DND-41 (cell line): ENCODE data around the gene MAP3K5.

Experiments used
- ATAC-seq: fragments of 200-7000 bp; cut with Tn5 transposase; 3 replicates; pipeline ENCODE4 v1.9.1; 2021; ENCODE audit warnings: low read depth; ENCODE audit not compliant: insufficient read depth
- DNase-seq: peaks from one replicate; pipeline ENCODE4 v3.0.0-alpha.2; 2020
- H2AFZ ChIP-seq: 2 replicates; pipeline ENCODE4 v1.6.0; 2012; ENCODE audit warnings: low read depth, low read length
- H3K27ac ChIP-seq: 2 replicates; pipeline ENCODE4 v1.5.1; 2012; ENCODE audit warnings: low read length, inconsistent platforms
- H3K27me3 ChIP-seq: fragments of 200-600 bp; sonication (generic); 2 replicates; pipeline ENCODE4 v1.6.0; 2012; ENCODE audit warnings: low read length, mild to moderate bottlenecking, inconsistent platforms; ENCODE audit not compliant: insufficient read depth, poor library complexity
- H3K36me3 ChIP-seq: 2 replicates; pipeline ENCODE4 v1.5.1; 2012; ENCODE audit warnings: low read length, inconsistent platforms; ENCODE audit not compliant: insufficient read depth
- H3K4me1 ChIP-seq: 2 replicates; pipeline ENCODE4 v1.5.1; 2012; ENCODE audit warnings: mild to moderate bottlenecking, low read length; ENCODE audit not compliant: insufficient read depth
- H3K4me2 ChIP-seq: 2 replicates; pipeline ENCODE4 v1.6.0; 2012; ENCODE audit warnings: mild to moderate bottlenecking, moderate library complexity, low read length, inconsistent platforms; ENCODE audit not compliant: insufficient read depth
- H3K4me3 ChIP-seq, 2 experiments: fragments of 200-600 bp in 1 of 2; shearing (Covaris generic) in 1 of 2; 2 replicates each; pipeline ENCODE4 v1.5.1; 2012 to 2016; ENCODE audit warnings: inconsistent platforms in 2 of 2, low read length in 2 of 2, mild to moderate bottlenecking in 2 of 2, low read depth in 1 of 2, moderate library complexity in 1 of 2
- H3K79me2 ChIP-seq: 2 replicates; pipeline ENCODE4 v1.6.0; 2012; ENCODE audit warnings: low read length, inconsistent platforms; ENCODE audit not compliant: insufficient read depth
- H3K9ac ChIP-seq: 2 replicates; pipeline ENCODE4 v1.6.0; 2012; ENCODE audit warnings: low read depth, mild to moderate bottlenecking, inconsistent platforms, low read length, moderate library complexity
- H3K9me3 ChIP-seq: 2 replicates; pipeline ENCODE4 v1.5.1; 2012; ENCODE audit warnings: low read length, moderate library complexity, mild to moderate bottlenecking, inconsistent platforms; ENCODE audit not compliant: insufficient read depth, severe bottlenecking
- H4K20me1 ChIP-seq: 2 replicates; pipeline ENCODE4 v1.6.0; 2012; ENCODE audit warnings: low read length; ENCODE audit not compliant: insufficient read depth
- CTCF ChIP-seq: IDR thresholded peaks from 2 replicates; pipeline ENCODE4 v1.5.1; 2012; ENCODE audit warnings: borderline replicate concordance, low read length, moderate library complexity, mild to moderate bottlenecking; ENCODE audit not compliant: poor library complexity, severe bottlenecking; ENCODE audit errors: extremely low read depth
- EZH2 ChIP-seq: IDR thresholded peaks from 3 replicates; pipeline ENCODE4 v1.6.1; 2012; ENCODE audit warnings: borderline replicate concordance, low read depth, mild to moderate bottlenecking, moderate library complexity, low read length, inconsistent platforms; ENCODE audit not compliant: severe bottlenecking

Gene MAP3K5

DNA sequence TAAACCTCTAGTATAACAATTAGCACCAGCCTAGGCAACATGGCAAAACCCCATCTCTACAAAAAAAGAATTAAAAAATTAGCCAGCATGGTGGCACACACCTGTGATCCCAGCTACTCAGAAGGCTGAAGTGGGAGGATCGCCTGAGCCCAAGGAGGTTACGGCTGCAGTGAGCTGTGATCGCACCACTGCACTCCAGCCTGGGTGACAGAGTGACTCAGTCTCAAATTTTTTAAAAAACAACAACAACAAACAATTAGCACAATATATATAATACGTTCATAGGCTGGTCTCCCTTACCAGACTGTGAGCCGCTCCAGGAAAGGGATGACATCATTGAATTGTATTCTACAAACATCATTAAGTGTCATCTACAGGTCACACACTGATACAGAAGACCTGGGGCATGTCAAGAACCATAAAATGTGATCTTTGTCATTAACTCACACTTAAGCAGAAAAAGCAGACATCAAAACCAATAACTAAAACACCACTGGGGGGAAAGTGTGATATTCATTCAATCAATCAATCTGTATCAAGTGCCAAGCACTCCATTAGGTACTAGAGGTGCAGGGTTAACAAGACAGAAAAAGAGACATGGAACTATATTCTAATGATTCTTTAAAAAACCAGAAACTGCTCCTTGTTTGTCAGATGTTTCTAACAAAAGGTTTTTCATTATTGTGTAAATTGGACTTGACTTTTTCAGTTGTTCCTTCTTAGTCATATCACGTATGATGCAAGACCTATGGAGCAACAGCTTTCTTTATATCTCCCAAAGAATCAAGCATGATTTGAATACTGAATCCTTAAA, 17.8 kb downstream of the MAP3K5 start:
- no peak overlapping the region for H3K4me3 ChIP-seq
- no peaks in the 10 kb centered on the region for H3K4me1 ChIP-seq
- H3K27ac ChIP-seq = no peak overlapping the region
- no peak overlapping the region for H3K9ac ChIP-seq
- H3K36me3 ChIP-seq = no peaks in the 10 kb centered on the region
- no peak overlapping the region for H3K4me2 ChIP-seq
- TF ChIP-seq EZH2 (no peak), CTCF (no peak)
- H3K79me2 ChIP-seq = no peaks in the 10 kb centered on the region
- no peaks in the 10 kb centered on the region for H3K27me3 ChIP-seq
- ATAC-seq = no peak
- no peaks in the 10 kb centered on the region for H4K20me1 ChIP-seq
- no peak overlapping the region for H2AFZ ChIP-seq
- DNase-seq = no peak
- H3K9me3 ChIP-seq = no peaks in the 10 kb centered on the region

DNA sequence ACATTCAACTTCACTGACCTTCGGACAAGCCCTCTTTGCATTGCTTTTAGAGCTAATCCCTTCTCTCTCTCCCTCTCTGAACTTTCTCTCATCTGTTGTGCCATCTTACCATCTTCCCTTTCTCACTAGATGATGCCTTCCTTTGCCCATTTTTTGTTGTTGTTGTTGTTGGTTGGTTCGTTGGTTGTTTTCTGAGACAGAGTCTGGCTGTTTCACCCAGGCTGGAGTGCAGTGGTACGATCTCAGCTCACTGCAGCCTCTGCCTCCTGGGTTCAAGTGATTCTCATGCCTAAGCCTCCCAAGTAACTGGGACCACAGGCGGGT, 18.8 kb downstream of the MAP3K5 start:
- no peaks in the 10 kb centered on the region for H4K20me1 ChIP-seq
- no peaks in the 10 kb centered on the region for H3K9me3 ChIP-seq
- H3K4me2 ChIP-seq = no peak overlapping the region
- TF ChIP-seq EZH2 (no peak), CTCF (no peak)
- H2AFZ ChIP-seq = no peak overlapping the region
- no peak for ATAC-seq
- H3K27ac ChIP-seq = no peak overlapping the region
- no peaks in the 10 kb centered on the region for H3K4me1 ChIP-seq
- no peak overlapping the region for H3K4me3 ChIP-seq
- DNase-seq = no peak
- H3K79me2 ChIP-seq = no peaks in the 10 kb centered on the region
- H3K36me3 ChIP-seq = no peaks in the 10 kb centered on the region
- H3K27me3 ChIP-seq = no peaks in the 10 kb centered on the region
- H3K9ac ChIP-seq = no peak overlapping the region

- Histone ChIP-seq H3K27me3 (no peaks in the 10 kb centered on the region), H3K27ac (no peak overlapping the region), H3K9ac (no peak overlapping the region), H3K4me1 (no peaks in the 10 kb centered on the region), H3K36me3 (no peaks in the 10 kb centered on the region), H3K4me3 (no peak overlapping the region), H4K20me1 (no peaks in the 10 kb centered on the region), H3K79me2 (no peaks in the 10 kb centered on the region), H2AFZ (no peak overlapping the region), H3K9me3 (no peaks in the 10 kb centered on the region), H3K4me2 (no peak overlapping the region)
- ATAC-seq (no peak), DNase-seq (no peak)
- TF ChIP-seq EZH2 (no peak), CTCF (no peak)
Observed at GRCh38 chr6:136772685-136773472, 19.4 kb downstream of the MAP3K5 start.
